BLaER1 treated with 17β-estradiol and CSF1 and Interleukin-3, amounts not matched to agents 10 nM and 100 nM (cell line): Measurements from ENCODE around the gene CMTM6.

Source experiments
- H3K27ac ChIP-seq, 11 experiments: shearing (Covaris generic); formaldehyde crosslinking; 2 replicates each; pipeline ENCODE4 v1.8.1; 2022
- H3K27me3 ChIP-seq, 11 experiments: shearing (Covaris generic); formaldehyde crosslinking; 2 replicates each; pipeline ENCODE4 v1.8.1; 2022
- H3K36me3 ChIP-seq, 11 experiments: shearing (Covaris generic); formaldehyde crosslinking; 2 replicates each; pipeline ENCODE4 v1.8.1; 2022
- H3K4me1 ChIP-seq, 10 experiments: shearing (Covaris generic); formaldehyde crosslinking; 2 replicates each; pipeline ENCODE4 v1.8.1; 2022
- H3K4me2 ChIP-seq, 11 experiments: shearing (Covaris generic); formaldehyde crosslinking; 2 replicates each; pipeline ENCODE4 v1.8.1; 2022
- H3K4me3 ChIP-seq, 10 experiments: shearing (Covaris generic); formaldehyde crosslinking; 2 replicates each; pipeline ENCODE4 v1.8.1; 2022
- H3K9ac ChIP-seq, 11 experiments: shearing (Covaris generic); formaldehyde crosslinking; 2 replicates each; pipeline ENCODE4 v1.8.1; 2022
- H3K9me3 ChIP-seq, 11 experiments: shearing (Covaris generic); formaldehyde crosslinking; replicated peaks in 1 of 11; 2 replicates each; pipeline ENCODE4 v1.8.1; 2022
- H4K20me1 ChIP-seq, 11 experiments: shearing (Covaris generic); formaldehyde crosslinking; 2 replicates each; pipeline ENCODE4 v1.8.1; 2022
- Cebpa-rat ChIP-seq, 11 experiments: shearing (Covaris generic); IDR thresholded peaks; 2 replicates each; pipeline ENCODE4 v1.8.1; 2022

CMTM6 gene

GRCh38 chr3:32434206-32434605 lies 68.4 kb downstream of the CMTM6 start:
- no peaks in the 10 kb centered on the region for H3K27me3 ChIP-seq
- H3K9ac ChIP-seq: no peak overlapping the region
- H3K9me3 ChIP-seq: no peaks in the 10 kb centered on the region; a peak in 1 of 22 replicates
- 0 out of 22 replicates have a peak overlapping the region, but pooled peaks of 1 of the 11 experiments have one; percentile 76 for H3K4me2 ChIP-seq
- peak overlapping the region in 1 of 11 experiments; percentile 68; a peak in 1 of 22 replicates for H3K27ac ChIP-seq
- peaks cover 4 to 76% (median 38%) of the 10 kb centered on the region in 11 experiments; a peak in 20 of 22 replicates for H4K20me1 ChIP-seq
- peaks cover 60 to 85% (median 75%) of the 10 kb centered on the region in 10 experiments for H3K4me1 ChIP-seq
- peaks cover 0 to 21% (median 8%) of the 10 kb centered on the region in 11 experiments; a peak in 8 of 22 replicates for H3K36me3 ChIP-seq
- no peak for TF ChIP-seq Cebpa-rat (IDR thresholded peaks at IDR 0.05)
- no peak overlapping the region for H3K4me3 ChIP-seq

- TF ChIP-seq Cebpa-rat (IDR thresholded peaks at IDR 0.05): peak in 9 of 11 experiments; percentile 19 to 80 (median 59); a peak in 12 of 22 replicates
- Histone ChIP-seq H4K20me1 (peaks cover 12 to 81% (median 47%) of the 10 kb centered on the region in 11 experiments; a peak in 20 of 22 replicates), H3K36me3 (peaks cover 0 to 17% (median 8%) of the 10 kb centered on the region in 11 experiments; a peak in 9 of 22 replicates), H3K27ac (peak overlapping the region; percentile 7 to 69 (median 60)), H3K4me2 (peak overlapping the region; percentile 57 to 90 (median 77)), H3K27me3 (no peaks in the 10 kb centered on the region), H3K9ac (peak overlapping the region in 8 of 11 experiments; percentile 7 to 55 (median 18); a peak in 11 of 22 replicates), H3K4me3 (peak overlapping the region in 2 of 10 experiments; percentile 12; a peak in 3 of 20 replicates), H3K9me3 (no peaks in the 10 kb centered on the region; a peak in 1 of 22 replicates), H3K4me1 (peaks cover 69 to 85% (median 80%) of the 10 kb centered on the region in 10 experiments)
These were observed 69.7 kb downstream of the CMTM6 start for GRCh38 chr3:32432711-32433530.

- Histone ChIP-seq H3K27me3 (no peaks in the 10 kb centered on the region), H3K36me3 (peaks cover 0 to 15% (median 7%) of the 10 kb centered on the region in 11 experiments; a peak in 9 of 22 replicates), H3K4me1 (peaks cover 71 to 92% (median 82%) of the 10 kb centered on the region in 10 experiments), H3K9me3 (no peaks in the 10 kb centered on the region; a peak in 1 of 22 replicates), H3K4me2 (peak overlapping the region; percentile 57 to 90 (median 77)), H3K4me3 (peak overlapping the region in 2 of 10 experiments; percentile 12; a peak in 3 of 20 replicates), H3K27ac (peak overlapping the region; percentile 7 to 69 (median 60); a peak in 20 of 22 replicates), H3K9ac (peak overlapping the region in 8 of 11 experiments; percentile 2 to 55 (median 16); a peak in 10 of 22 replicates), H4K20me1 (peaks cover 13 to 81% (median 50%) of the 10 kb centered on the region in 11 experiments; a peak in 20 of 22 replicates)
- TF ChIP-seq Cebpa-rat (IDR thresholded peaks at IDR 0.05): no peak
These were observed 70.5 kb downstream of the CMTM6 start for GRCh38 chr3:32432045-32432710.

- peak overlapping the region; percentile 12 to 90 (median 77); a peak in 18 of 22 replicates for H3K4me2 ChIP-seq
- no peaks in the 10 kb centered on the region for H3K27me3 ChIP-seq
- no peaks in the 10 kb centered on the region; a peak in 1 of 22 replicates for H3K9me3 ChIP-seq
- H4K20me1 ChIP-seq: peaks cover 13 to 78% (median 43%) of the 10 kb centered on the region in 11 experiments; a peak in 20 of 22 replicates
- H3K9ac ChIP-seq: no peak overlapping the region; a peak in 1 of 22 replicates
- TF ChIP-seq Cebpa-rat (IDR thresholded peaks at IDR 0.05): no peak
- H3K4me3 ChIP-seq: no peak overlapping the region
- H3K4me1 ChIP-seq: peaks cover 64 to 88% (median 78%) of the 10 kb centered on the region in 10 experiments
- H3K36me3 ChIP-seq: peaks cover 0 to 15% (median 7%) of the 10 kb centered on the region in 11 experiments; a peak in 9 of 22 replicates
- H3K27ac ChIP-seq: peak overlapping the region in 9 of 11 experiments; percentile 50 to 69 (median 61); a peak in 14 of 22 replicates
These were observed 71.2 kb downstream of the CMTM6 start for GRCh38 chr3:32431481-32431880.
